Stimulated activated CD4-positive, alpha-beta T cell treated with anti-CD3 and anti-CD28 coated beads, Interleukin-1b, Interleukin-23, amount 100 ng/mL, for 24 hours (primary cell): ENCODE measurements around the gene ATF7IP2.
"Not testable (repeated sequence)": the region's sequence is repeated elsewhere in the genome, so short reads cannot be mapped to it uniquely, and the experiment has no call there.

Experiments
- DNase-seq, 4 experiments: peaks; one replicate each; pipeline ENCODE4 v3.0.0-alpha.2; 2020; ENCODE audit warnings: low read depth in 4 of 4, low spot score in 1 of 4

The ATF7IP2 gene, protein sequence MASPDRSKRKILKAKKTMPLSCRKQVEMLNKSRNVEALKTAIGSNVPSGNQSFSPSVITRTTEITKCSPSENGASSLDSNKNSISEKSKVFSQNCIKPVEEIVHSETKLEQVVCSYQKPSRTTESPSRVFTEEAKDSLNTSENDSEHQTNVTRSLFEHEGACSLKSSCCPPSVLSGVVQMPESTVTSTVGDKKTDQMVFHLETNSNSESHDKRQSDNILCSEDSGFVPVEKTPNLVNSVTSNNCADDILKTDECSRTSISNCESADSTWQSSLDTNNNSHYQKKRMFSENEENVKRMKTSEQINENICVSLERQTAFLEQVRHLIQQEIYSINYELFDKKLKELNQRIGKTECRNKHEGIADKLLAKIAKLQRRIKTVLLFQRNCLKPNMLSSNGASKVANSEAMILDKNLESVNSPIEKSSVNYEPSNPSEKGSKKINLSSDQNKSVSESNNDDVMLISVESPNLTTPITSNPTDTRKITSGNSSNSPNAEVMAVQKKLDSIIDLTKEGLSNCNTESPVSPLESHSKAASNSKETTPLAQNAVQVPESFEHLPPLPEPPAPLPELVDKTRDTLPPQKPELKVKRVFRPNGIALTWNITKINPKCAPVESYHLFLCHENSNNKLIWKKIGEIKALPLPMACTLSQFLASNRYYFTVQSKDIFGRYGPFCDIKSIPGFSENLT

DNA sequence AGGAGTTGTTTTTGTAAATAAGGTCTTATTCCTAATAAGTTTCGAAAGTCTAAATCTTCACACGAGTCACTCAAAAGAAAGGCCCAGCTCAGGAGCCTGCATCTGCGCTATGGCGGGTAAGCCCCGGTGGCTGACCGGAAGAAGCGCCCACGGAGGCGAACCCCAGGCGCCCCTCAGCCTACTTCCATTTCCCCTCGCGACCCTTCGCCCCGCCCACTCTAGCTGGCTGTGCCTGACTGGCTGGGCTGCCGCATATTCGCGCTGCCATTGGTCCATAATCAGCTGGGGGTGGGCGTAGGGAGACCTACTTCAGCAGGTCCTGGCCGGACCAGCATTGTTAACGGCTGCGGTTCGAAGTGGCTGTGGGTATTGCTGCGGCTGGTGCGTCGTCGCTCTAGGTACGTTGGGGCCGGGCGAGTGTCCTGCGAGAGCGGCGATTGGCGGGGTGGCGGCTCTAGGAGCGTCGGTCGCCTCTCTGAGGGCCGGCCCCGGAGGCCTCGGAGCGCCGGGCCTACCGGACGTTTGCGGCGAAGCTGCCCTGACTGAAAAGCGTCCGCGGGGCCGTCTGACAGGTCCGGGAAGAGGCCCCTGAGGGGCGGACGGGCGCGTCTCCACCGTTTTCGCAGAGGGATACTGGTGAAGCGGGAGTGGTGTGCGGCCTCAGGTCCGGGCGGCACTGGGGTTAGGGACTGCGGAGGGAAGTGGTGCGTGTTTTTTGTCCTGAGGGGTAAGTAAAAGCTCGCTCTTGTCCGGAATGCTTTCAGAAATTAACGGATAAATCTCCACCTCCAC, at the start of gene ATF7IP2:
TSS of gene ATF7IP2 (plus strand) at position 337 of the 792 bp plus-strand sequence. CDS start 44,560 bp downstream, outside the sequence.
- DNase-seq: peak; percentile 76 to 91 (median 83)

DNA sequence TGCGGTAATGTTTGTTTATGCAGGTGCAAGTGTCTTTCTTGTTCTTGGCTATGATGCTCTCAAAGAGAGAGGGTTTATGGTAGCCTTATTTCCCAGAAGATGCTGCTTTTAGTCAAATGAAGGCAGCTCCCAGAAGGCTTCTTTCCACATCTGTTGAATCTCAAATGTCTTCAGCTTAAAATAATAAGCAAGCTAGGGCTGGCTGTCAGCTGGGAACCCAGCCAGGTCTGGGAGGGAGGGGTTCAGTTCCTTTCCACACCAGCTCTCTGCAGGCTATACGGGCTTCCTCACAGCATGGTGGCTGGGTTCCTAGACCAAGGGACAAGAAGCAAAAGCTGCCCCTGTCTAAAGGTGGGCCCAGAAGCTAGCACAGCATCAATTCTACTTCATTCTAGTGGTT, 47.4 kb upstream of the ATF7IP2 start:
- no peak for DNase-seq

DNA sequence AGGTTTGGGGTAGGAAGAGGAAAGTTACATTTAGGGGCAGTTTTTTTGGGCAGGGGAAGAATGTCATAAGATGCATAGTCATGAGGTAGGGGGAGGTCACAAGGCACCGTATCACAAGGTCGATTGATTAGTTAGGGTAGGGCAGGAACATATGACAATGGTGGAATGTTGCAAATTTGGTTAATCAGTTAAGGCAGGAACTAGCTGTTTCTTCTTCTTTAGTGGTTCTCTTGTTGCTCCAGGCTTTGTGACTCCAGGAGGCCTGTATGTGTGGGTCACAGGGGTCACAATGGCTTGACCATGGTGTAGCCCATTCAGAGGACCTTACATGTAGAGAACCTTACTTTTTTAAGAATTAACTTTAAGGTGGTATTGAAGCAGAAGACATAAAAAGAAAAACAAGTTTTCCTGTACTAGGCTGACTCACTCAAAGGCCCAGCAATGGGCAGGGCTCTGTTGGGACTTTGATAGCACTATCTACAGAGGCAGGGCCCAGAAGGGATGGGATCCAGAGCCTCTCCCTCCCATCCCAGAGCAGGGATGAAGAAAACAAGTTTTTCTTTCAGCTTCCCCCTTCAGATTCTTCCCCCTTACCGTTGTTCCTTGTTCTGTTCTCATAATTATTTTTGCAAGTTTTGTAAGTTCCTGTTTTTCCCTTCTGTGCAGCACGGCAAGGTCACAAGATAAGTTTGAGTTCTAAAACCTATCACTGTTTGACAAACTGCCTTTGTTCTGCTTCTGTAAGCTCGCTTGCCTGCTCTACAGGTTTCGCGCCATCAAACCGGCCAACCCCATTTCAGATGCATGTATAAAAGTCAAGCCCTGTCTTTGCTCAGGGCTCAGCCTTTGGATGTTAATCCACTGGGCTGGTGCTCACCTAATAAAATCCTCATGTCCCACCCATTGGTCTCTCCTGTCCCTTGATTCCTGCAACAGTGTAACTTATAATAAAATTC, 45.8 kb upstream of the ATF7IP2 start:
- DNase-seq: no peak

DNA sequence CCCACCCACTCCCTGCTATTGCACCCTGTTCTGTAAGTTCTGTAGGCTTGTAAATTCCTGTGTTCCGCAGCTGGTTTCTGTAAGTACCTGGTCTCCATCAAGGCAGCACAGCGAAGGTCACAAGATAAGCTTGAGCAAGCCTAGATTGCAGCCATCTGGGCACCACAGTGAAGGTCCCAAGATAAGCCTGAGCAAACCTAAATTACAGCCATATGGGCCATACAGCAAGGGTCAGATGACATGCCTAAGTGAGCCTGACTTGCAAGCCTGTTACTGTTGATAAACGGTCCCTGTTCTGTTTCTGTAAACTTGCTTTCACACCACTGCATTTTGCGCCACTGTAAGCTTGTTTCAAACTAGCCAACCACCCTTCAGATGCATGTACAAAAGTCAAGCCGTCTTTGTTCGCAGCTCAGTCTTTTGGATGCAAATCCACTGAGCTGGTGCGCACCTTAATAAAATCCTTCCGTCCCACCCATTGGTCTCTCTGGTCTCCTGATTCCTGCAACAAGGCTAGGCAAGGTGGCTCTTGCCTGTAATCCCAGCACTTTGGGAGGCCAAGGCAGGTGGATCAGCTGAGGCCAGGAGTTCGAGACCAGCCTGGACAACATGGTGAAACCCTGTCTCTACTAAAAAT, 42.6 kb upstream of the ATF7IP2 start:
- DNase-seq: no peak

DNA sequence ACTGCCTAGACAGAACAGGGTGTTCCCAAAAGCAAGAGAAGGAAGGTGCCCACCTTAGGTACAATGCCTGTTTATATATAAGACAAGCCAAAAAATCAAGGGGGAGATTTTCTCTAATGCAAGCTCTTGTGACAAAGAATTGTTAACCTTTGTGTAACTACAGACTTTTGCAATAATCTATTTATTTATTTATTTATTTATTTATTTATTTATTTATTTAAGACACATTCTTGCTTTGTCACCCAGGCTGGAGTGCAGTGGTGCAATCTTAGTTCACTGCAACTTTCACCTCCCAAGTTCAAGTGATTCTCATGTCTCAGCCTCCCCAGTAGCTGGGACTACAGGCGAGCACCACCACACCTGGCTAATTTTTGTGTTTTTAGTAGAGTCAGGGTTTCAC, 41.2 kb upstream of the ATF7IP2 start:
- DNase-seq: not testable (repeated sequence)

DNA sequence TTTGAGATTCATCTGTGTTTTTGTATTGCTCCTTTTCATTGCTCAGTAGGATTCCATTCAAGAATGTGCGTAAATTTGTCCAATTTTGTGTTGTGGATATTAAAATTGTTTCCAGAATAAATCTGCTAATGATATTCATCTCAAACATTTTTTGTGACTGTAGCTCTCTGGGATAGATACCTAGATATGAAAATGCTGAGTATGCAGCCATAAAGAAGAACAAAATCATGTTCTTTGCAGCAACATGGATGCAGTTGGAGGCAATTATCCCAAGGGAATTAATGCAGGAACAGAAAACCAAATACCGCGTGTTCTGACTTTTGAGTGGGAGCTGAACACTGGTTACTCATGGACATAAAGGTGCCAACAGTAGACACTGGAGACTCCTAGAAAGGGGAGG, 40.2 kb upstream of the ATF7IP2 start:
- DNase-seq: no peak

DNA sequence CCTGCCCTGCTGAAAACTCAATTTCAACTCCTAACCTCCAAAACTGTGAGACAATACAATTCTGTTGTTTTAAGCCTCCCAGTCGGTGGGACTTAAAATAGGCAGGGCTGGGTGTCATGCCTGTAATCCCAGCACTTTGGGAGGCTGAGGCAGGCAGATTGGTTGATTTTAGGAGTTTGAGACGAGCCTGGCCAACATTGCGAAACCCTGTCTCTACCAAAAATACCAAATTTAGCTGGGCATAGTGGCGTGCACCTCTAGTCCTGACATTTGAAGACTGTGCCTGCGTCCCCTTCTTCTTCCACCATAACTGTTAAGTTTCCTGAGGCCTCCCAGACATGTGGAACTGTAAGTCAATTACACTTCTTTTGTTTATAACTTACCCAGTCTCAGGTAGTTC, 36.0 kb upstream of the ATF7IP2 start:
- no peak for DNase-seq

DNA sequence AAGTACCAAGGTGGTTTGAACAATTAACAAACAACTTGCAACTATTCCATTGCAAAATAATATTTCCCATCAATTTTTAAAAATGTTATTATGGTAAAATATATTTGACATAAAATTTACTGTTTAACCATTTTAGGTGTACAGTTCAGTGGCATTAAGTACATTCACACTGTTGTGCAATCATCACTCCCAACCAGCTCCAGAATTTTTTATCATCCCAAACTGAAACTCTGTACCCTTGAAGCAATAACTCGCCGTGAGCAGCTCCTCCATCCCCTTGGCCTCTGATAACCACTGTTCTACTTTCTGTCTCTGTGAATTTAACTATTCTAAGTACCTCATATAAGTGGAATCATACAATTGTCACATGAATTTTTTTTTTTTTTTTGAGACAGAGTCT, 33.6 kb upstream of the ATF7IP2 start:
- no peak for DNase-seq

DNA sequence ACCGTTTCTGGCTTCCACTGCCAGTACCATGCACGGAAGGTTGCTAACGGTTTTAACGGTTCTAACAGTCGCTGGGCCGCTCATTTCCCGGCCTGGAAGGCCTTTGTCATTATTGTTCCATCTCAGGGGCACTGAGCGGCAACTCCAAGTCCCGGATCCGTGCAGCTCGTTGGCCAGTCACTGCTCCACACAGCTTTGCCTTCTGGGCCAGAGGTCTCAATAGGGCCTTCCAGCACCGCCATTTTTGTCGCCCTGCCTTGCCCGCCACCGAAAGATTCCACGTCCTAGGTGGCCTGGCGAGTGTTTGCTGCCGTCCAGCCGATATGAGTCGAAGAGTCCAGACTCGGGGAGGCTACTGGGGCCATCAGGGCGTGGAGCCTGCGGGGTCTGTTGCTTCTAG, 30.3 kb upstream of the ATF7IP2 start:
- DNase-seq: no peak

DNA sequence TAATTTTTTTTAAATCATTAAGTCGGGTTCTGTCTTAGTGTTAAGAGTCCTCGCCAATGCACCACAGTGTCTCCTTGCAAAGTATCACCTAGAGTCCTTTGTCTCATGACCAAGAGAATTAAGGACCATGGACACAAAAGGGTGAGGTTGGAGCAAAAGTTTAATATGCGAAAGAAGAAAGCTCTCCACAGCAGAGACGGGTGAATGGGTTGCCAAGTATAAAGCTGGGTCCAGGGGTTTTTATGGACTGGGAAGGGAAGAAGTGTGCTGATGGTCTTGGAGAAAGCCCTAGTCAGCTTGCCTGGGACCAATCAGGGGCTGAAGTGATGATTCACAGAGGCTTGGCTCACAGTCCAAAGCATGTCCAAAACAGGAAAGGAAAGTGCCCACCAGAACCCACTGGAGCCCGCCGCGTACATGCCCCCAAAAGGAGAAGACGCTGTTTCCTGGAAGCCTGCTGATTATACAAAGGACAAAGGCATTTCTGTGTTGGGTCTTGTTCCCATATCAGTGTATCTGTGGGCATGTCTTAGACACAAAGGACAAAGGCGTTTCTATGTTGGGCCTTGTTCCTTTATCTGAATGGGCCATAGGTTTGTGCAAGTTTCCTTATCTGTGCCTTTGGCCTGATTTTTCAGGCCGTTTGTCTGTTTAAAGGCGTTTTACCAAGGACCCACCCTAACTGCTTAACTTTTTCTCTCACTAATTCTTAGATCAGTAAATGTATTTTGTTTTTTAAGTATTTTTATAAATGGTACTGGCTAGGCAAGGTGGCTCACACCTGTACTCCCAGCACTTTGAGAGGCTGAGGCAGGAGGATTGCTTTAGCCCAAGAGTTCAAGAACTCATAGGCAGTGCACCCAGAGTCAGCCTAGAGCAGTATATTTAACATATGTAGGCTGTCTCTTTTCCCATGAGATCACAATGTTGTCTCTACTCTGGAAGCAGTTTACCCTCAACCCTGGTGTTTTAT, 28.7 kb upstream of the ATF7IP2 start:
- no peak for DNase-seq

DNA sequence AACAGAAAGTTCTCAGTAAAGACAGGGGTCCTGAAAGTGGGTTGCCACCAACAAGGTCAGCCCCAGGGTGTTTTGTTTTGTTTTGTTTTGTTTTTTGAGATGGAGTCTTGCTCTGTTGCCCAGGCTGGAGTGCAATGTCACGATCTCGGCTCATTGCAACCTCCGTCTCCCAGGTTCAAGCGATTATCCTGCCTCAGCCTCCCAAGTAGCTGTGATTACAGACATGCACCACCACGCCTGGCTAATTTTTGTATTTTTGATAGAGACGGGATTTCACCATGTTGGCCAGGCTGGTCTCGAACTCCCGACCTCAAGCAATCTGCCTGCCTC, 24.1 kb upstream of the ATF7IP2 start:
- DNase-seq: not testable (repeated sequence)

DNA sequence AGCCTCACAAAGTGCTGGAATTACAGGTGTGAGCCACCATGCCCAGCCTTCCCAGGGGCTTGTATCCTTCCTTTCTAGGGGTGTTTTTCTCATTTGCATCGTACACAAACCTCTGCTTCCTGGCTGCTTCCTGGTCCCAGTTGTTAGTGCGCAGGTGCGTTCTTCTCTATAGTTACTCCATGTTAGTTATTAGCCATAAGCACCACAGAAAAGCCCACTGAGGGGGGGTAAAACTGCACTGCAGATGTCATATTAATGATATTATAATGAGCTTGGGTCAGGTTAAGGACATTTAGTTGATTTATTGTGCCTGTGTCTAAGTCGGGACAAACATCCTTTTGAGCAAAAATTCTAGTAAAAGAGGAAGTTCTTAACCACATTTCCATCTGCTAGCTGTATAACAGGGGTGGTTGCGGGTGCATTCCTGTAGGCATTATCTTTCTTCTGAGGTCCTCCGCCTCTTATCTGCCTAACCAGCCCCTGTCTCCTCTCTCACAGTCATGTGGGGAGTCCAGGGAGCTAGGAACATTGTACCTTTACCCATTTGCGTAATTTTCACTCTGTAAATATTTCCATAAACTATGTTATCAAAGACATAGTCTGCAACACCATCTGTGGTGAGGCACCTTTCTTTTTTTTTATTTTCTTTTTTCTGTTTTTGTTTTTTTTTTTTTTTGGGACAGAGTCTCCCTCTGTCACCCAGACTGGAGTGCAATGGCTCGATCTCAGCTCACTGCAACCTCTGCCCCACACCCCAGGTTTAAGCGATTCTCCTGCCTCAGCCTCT, 23.6 kb upstream of the ATF7IP2 start:
- no peak for DNase-seq

DNA sequence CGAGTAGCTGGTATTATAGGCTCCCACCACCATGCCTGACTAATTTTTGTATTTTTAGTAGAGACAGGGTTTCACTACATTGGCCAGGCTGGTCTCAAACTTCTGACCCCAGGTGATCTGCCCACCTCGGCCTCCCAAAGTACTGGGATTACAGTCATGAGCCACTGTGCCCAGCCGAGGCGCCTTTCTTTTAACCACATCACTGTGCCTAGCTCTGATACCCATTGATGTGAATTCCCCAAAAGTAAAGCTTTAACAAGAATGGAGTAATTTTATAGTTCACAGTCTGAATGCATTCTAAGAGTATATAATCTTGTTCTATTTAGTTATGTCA, 23.0 kb upstream of the ATF7IP2 start:
- not testable (repeated sequence) for DNase-seq

DNA sequence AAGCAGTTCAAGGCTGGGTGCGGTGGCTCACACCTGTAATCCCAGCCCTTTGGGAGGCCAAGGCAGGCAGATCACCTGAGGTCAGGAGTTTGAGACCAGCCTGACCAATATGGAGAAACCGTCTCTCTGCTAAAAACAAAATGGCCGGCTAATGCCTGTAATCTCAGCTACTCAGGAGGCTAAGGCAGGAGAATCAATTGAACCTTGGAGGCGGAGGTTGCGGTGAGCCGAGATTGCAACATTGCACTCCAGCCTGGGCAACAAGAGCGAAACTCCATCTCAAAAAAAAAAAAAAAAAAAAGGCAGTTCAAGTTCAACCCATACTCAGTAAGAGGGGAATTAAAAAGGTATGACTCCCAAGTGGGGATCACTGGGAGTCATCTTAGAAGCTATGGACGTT, 19.2 kb upstream of the ATF7IP2 start:
- not testable (repeated sequence) for DNase-seq

DNA sequence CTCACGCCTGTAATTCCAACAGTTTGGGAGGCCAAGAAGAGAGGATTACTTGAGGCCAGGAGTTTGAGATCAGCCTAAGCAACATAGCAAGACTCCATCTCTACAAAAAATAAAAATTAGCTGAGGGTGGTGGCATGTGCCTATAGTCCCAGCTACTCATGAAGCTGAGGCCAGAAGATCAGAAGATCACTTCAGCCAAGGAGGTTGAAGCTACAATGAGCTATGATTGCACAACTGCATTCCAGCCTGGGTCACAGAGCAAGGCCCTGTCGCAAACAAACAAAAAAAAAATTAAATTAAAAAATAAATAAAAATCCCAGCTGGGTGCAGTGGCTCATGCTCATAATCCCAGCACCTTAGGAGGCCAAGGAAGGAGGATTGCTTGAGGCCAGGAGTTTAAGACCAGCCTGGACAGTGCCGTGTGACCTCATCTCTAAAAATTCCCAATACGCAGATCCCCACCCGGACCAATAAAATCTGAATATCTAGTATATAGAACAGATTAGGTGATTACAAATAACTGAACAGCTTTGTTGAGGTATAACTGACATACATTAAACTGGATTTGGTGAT, 18.2 kb upstream of the ATF7IP2 start:
- no peak for DNase-seq

DNA sequence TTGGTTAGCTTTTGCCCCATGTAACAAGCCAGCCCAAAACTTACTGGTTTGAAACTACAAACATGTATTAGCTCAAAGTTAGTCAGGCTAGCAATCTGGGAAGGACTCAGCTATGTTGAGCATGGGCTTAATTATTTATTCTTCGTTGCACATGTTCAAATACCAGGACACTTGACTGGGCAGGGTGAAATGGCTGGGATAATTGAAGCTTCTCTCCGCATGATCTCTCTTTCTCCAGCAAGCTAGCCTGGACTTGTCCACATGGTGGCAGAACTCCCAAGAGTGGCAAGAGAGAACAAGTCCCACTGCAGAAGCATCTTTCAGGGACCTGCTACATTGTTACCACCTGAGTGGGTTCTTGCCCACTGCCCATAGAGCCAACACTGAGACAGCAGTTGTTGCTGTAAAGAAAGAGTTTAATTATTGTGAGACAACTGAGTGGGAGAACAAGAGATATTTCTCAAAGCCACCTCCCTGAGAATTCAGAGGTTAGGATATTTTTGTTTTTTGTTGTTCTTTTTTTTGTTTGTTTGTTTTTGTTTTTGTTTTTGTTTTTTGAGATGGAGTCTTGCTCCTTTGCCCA, 16.8 kb upstream of the ATF7IP2 start:
- no peak for DNase-seq

DNA sequence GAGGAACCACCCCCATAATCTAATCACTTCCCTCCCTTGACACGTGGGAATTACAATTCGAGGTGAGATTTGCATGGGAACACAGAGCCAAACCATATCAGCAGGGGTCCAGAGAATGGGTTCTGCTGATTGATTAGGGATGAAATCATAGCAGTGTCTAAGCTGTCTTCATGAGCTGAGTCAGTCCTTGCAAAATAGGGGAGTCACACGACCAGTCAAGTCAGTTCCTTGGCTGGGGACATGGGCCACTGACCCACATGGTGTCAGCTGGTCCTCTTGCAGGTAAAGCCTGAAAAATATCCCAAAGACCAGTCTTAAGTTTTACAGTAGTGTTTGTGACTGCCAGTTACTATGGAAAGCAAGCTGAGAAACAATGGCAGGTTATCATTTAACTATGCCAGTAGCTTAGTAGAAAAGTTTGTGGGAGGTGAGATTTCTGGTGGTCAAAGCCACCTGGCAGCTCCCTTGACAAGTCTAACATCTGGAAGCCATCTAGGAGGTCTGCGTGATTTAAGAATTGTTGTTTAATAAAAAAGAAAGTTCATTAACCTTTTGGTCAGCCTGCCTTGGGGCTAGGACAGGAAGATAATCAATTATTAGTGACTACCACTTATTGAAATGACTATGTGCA, 15.7 kb upstream of the ATF7IP2 start:
- DNase-seq: no peak
